DOHH2 (cell line): ENCODE data around the gene TP53I11.

Experiments
- CTCF ChIP-seq: fragments of 200-600 bp; sonication (generic); IDR thresholded peaks from one replicate; pipeline ENCODE4 v1.5.1; 2014; ENCODE audit warnings: antibody characterized with exemption, mild to moderate bottlenecking, low read depth, low read length; ENCODE audit not compliant: poor library complexity, severe bottlenecking
- EZH2phosphoT487 ChIP-seq: fragments of 200-600 bp; sonication (generic); IDR thresholded peaks from 2 replicates; pipeline ENCODE4 v1.6.1; 2017; ENCODE audit warnings: borderline replicate concordance, mild to moderate bottlenecking, antibody characterized with exemption, low read length, moderate library complexity, mixed read lengths

- TF ChIP-seq EZH2phosphoT487 (no peak), CTCF (no peak)
These were observed 6.4 kb upstream of the TP53I11 start for GRCh38 chr11:44957040-44957515.
